Osteoblast (primary cell): ENCODE results near the gene NFE2L2. TPM values are rescaled to one million over a fixed set of nuclear protein-coding genes. Genes with fewer than 3 reads are reported as not detected.
"Not testable (repeated sequence)": the region's sequence is repeated elsewhere in the genome, so short reads cannot be mapped to it uniquely, and the experiment has no call there.

Experiments
- DNase-seq: peaks from one replicate; pipeline ENCODE4 v3.0.0; 2011; ENCODE audit warnings: low spot score, mixed read lengths; ENCODE audit not compliant: insufficient read length; ENCODE audit errors: missing footprints
- H2AFZ ChIP-seq: 2 replicates; pipeline ENCODE4 v1.6.0; 2011; ENCODE audit warnings: mild to moderate bottlenecking, low read length
- H3K27ac ChIP-seq: 2 replicates; pipeline ENCODE4 v1.5.1; 2011; ENCODE audit warnings: mild to moderate bottlenecking, low read depth, low read length, moderate library complexity
- H3K27me3 ChIP-seq: 2 replicates; pipeline ENCODE4 v1.6.0; 2012; ENCODE audit warnings: mild to moderate bottlenecking, control low read depth, inconsistent platforms, low read length, moderate library complexity; ENCODE audit not compliant: insufficient read depth
- H3K36me3 ChIP-seq: 2 replicates; pipeline ENCODE4 v1.5.1; 2011; ENCODE audit warnings: mild to moderate bottlenecking, low read length, control low read depth, moderate library complexity; ENCODE audit not compliant: insufficient read depth
- H3K4me1 ChIP-seq: 2 replicates; pipeline ENCODE4 v1.5.1; 2011; ENCODE audit warnings: mild to moderate bottlenecking, low read length, control low read depth, moderate library complexity; ENCODE audit not compliant: insufficient read depth
- H3K4me2 ChIP-seq: 2 replicates; pipeline ENCODE4 v1.6.0; 2011; ENCODE audit warnings: mild to moderate bottlenecking, low read length; ENCODE audit not compliant: insufficient read depth
- H3K4me3 ChIP-seq: fragments of 200-600 bp; sonication (generic); 3 replicates; pipeline ENCODE4 v1.5.1; 2012; ENCODE audit warnings: mild to moderate bottlenecking, low read length, inconsistent platforms; ENCODE audit not compliant: insufficient read depth
- H3K79me2 ChIP-seq: 2 replicates; pipeline ENCODE4 v1.6.0; 2012; ENCODE audit warnings: mild to moderate bottlenecking, low read length, control low read depth, inconsistent platforms; ENCODE audit not compliant: insufficient read depth
- H3K9me3 ChIP-seq: 2 replicates; pipeline ENCODE4 v1.5.1; 2011; ENCODE audit warnings: low read depth, low read length, control low read depth
- H4K20me1 ChIP-seq: 2 replicates; pipeline ENCODE4 v1.6.0; 2012; ENCODE audit warnings: mild to moderate bottlenecking, low read length, control low read depth; ENCODE audit not compliant: insufficient read depth
- total RNA-seq: library from RNA; depleted of rRNA; stranded (reverse); fragments of >200 nt; gene quantifications from 2 replicates; pipeline ENCODE4 v1.2.3, GENCODE V29; 2012
- TF ChIP-seq, protein P1 (sequence below): IDR thresholded peaks from 2 replicates; pipeline ENCODE4 v1.5.1; 2011; ENCODE audit warnings: mild to moderate bottlenecking, low read depth, low read length, moderate library complexity; ENCODE audit errors: extremely low read depth

NFE2L2 gene
- total RNA-seq, 1 donor, result 91.9 TPM

DNA sequence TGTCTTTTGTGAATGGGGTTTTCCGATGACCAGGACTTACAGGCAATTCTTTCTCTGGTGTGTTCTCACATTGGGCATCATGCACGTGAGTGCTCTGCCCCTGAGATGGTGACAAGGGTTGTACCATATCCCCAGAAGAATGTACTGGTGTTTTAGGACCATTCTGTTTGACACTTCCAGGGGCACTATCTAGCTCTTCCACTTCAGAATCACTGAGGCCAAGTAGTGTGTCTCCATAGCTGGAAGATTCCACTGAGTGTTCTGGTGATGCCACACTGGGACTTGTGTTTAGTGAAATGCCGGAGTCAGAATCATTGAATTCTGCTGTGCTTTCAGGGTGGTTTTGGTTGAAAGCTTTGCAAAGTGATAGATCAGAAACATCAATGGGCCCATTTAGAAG, 33.3 kb downstream of the NFE2L2 start:
- Histone ChIP-seq H3K4me1 (no peaks in the 10 kb centered on the region), H4K20me1 (peaks cover 31% of the 10 kb centered on the region), H2AFZ (no peak overlapping the region), H3K9me3 (no peaks in the 10 kb centered on the region), H3K36me3 (peaks cover 53% of the 10 kb centered on the region), H3K27me3 (no peaks in the 10 kb centered on the region), H3K4me2 (no peak overlapping the region), H3K79me2 (peaks cover 62% of the 10 kb centered on the region), H3K4me3 (no peak overlapping the region), H3K27ac (no peak overlapping the region)
- TF ChIP-seq, protein P1, sequence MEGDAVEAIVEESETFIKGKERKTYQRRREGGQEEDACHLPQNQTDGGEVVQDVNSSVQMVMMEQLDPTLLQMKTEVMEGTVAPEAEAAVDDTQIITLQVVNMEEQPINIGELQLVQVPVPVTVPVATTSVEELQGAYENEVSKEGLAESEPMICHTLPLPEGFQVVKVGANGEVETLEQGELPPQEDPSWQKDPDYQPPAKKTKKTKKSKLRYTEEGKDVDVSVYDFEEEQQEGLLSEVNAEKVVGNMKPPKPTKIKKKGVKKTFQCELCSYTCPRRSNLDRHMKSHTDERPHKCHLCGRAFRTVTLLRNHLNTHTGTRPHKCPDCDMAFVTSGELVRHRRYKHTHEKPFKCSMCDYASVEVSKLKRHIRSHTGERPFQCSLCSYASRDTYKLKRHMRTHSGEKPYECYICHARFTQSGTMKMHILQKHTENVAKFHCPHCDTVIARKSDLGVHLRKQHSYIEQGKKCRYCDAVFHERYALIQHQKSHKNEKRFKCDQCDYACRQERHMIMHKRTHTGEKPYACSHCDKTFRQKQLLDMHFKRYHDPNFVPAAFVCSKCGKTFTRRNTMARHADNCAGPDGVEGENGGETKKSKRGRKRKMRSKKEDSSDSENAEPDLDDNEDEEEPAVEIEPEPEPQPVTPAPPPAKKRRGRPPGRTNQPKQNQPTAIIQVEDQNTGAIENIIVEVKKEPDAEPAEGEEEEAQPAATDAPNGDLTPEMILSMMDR, result no peak
- no peak for DNase-seq

DNA sequence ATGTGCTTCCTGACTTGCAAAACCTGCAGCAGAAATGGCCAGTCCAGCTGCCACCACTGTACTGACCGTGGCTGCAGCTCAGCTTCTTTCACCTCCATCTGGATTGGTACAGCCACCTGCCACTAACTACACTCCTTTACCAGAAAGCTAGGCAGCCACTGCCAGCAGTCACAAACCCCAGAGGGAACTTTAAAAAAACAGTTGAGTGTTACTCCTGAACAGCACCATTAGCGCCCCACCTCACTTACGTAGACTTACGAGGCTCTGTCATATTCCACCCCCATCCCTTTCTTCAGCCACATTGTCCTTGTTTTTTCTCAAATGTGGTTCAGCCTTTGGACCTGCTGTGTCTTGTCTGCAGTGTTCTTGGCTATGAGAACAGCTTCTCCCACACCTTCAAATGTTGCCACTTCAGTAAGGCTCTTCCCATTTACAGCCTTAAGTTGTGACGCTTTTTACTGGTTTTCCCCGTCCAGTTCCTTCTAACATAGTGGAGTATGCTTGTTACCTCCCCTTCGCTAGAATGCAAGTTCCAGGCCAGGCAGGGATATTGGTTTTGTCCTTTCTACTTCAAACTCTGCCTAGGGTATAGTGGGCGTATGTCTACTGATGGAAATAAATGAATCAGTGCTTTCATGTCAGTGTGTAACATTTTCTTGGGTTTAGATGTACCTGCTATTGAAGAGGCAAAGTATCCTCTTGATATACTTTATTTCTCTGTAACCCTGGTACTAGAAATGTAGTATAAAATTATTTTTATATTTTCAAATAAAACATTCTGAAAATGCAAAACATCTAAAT, 34.9 kb downstream of the NFE2L2 start:
- peaks cover 53% of the 10 kb centered on the region for H3K36me3 ChIP-seq
- H3K4me1 ChIP-seq, result no peaks in the 10 kb centered on the region
- no peak overlapping the region for H3K27ac ChIP-seq
- DNase-seq, result no peak
- H3K27me3 ChIP-seq, result no peaks in the 10 kb centered on the region
- no peak overlapping the region for H2AFZ ChIP-seq
- H3K4me3 ChIP-seq, result no peak overlapping the region
- peaks cover 21% of the 10 kb centered on the region for H4K20me1 ChIP-seq
- TF ChIP-seq, protein P1, result no peak
- H3K9me3 ChIP-seq, result no peaks in the 10 kb centered on the region
- H3K4me2 ChIP-seq, result no peak overlapping the region
- H3K79me2 ChIP-seq, result peaks cover 46% of the 10 kb centered on the region

DNA sequence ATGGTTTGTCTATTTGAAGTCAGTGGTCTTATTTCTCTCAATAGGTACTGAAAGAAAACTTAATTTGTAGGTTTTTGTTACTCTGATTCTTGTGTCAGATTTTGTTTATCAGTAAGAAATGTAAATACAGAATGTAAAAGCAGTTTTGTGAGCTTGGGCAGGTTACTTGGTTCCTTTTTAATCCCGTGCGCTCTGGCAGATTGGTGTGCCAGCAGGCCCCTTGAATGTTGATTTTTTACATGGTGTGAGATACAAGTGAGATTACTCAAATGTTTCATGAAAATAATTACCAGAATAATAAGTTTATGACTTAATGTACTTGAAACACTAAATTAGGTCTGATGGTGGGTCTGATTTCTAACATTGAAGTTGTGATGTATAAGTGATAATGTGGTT, 38.6 kb downstream of the NFE2L2 start:
- no peak overlapping the region for H3K27ac ChIP-seq
- H4K20me1 ChIP-seq, result peaks cover 7% of the 10 kb centered on the region
- no peak overlapping the region for H2AFZ ChIP-seq
- H3K79me2 ChIP-seq, result peaks cover 12% of the 10 kb centered on the region
- H3K27me3 ChIP-seq, result no peaks in the 10 kb centered on the region
- no peak for DNase-seq
- peaks cover 38% of the 10 kb centered on the region for H3K36me3 ChIP-seq
- no peaks in the 10 kb centered on the region for H3K9me3 ChIP-seq
- H3K4me3 ChIP-seq, result no peak overlapping the region
- H3K4me2 ChIP-seq, result no peak overlapping the region
- TF ChIP-seq, protein P1, result no peak
- H3K4me1 ChIP-seq, result no peaks in the 10 kb centered on the region

DNA sequence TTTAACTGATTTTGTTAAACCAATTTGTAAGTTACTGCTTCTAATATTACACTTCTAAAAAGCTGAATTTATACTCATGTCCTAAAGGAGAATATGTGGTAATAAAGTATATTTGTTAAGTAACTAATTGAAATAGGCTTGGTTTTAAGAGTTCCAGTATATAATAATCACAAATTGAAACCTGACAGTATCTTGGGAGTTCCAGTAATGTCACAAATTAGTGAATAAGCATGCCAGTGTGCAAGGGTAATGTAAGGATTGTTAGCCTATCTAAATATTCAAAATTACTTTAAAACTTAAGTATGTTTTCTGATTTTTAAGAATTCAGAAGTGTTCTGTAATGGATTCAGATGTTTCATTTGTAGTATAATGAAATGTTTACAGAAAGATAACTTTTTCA, 41.1 kb downstream of the NFE2L2 start:
- H3K4me2 ChIP-seq, H3K79me2 ChIP-seq, DNase-seq, H3K4me3 ChIP-seq, H3K27ac ChIP-seq, H2AFZ ChIP-seq, H3K27me3 ChIP-seq, H3K4me1 ChIP-seq, H3K9me3 ChIP-seq, H4K20me1 ChIP-seq: not testable (repeated sequence)
- peaks cover 45% of the 10 kb centered on the region for H3K36me3 ChIP-seq
